BLaER1 treated with 17β-estradiol and CSF1 and Interleukin-3, amounts not matched to agents 10 nM and 100 nM (cell line): ENCODE results near the gene CERS5.
A peak's percentile ranks its signal among the peaks of the same experiment; 100 is the strongest.

ENCODE experiments used
- H3K27ac ChIP-seq, 11 experiments: shearing (Covaris generic); formaldehyde crosslinking; 2 replicates each; pipeline ENCODE4 v1.8.1; 2022
- H3K27me3 ChIP-seq, 11 experiments: shearing (Covaris generic); formaldehyde crosslinking; 2 replicates each; pipeline ENCODE4 v1.8.1; 2022
- H3K36me3 ChIP-seq, 11 experiments: shearing (Covaris generic); formaldehyde crosslinking; 2 replicates each; pipeline ENCODE4 v1.8.1; 2022
- H3K4me1 ChIP-seq, 10 experiments: shearing (Covaris generic); formaldehyde crosslinking; 2 replicates each; pipeline ENCODE4 v1.8.1; 2022
- H3K4me2 ChIP-seq, 11 experiments: shearing (Covaris generic); formaldehyde crosslinking; 2 replicates each; pipeline ENCODE4 v1.8.1; 2022
- H3K4me3 ChIP-seq, 10 experiments: shearing (Covaris generic); formaldehyde crosslinking; 2 replicates each; pipeline ENCODE4 v1.8.1; 2022
- H3K9ac ChIP-seq, 11 experiments: shearing (Covaris generic); formaldehyde crosslinking; 2 replicates each; pipeline ENCODE4 v1.8.1; 2022
- H3K9me3 ChIP-seq, 11 experiments: shearing (Covaris generic); formaldehyde crosslinking; replicated peaks in 1 of 11; 2 replicates each; pipeline ENCODE4 v1.8.1; 2022
- H4K20me1 ChIP-seq, 11 experiments: shearing (Covaris generic); formaldehyde crosslinking; 2 replicates each; pipeline ENCODE4 v1.8.1; 2022
- Cebpa-rat ChIP-seq, 11 experiments: shearing (Covaris generic); IDR thresholded peaks; 2 replicates each; pipeline ENCODE4 v1.8.1; 2022

The CERS5 gene

DNA sequence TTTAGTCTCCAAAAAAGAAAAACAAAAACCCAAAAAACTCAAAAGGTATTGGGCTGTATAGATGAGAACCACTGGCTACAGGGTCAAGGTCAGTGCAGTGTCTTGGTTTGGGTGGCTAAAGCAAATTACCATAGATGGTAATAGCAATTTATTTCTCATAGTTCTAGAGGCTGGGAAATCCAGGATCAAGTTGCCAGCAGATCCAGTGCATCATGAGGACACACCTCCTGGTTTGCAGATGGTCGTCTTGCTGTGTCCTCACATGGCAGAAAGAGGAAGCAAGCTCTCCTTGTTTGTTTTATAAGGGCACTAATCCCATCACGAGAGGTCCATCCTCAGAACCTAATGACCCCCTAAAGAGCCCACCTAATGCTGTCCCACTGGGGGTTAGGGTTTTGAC, 44.0 kb downstream of the CERS5 start:
- H3K36me3 ChIP-seq: peaks cover 72 to 96% (median 83%) of the 10 kb centered on the region in 11 experiments
- H3K27me3 ChIP-seq: no peaks in the 10 kb centered on the region
- no peak overlapping the region for H3K4me2 ChIP-seq
- H3K4me3 ChIP-seq: no peak overlapping the region
- TF ChIP-seq Cebpa-rat (IDR thresholded peaks at IDR 0.05): no peak
- no peak overlapping the region for H3K9ac ChIP-seq
- no peaks in the 10 kb centered on the region for H3K9me3 ChIP-seq
- H3K4me1 ChIP-seq: peaks cover 10 to 18% (median 12%) of the 10 kb centered on the region in 10 experiments; a peak in 18 of 20 replicates
- no peak overlapping the region for H3K27ac ChIP-seq
- H4K20me1 ChIP-seq: peaks cover 16 to 92% (median 69%) of the 10 kb centered on the region in 11 experiments; a peak in 18 of 22 replicates

DNA sequence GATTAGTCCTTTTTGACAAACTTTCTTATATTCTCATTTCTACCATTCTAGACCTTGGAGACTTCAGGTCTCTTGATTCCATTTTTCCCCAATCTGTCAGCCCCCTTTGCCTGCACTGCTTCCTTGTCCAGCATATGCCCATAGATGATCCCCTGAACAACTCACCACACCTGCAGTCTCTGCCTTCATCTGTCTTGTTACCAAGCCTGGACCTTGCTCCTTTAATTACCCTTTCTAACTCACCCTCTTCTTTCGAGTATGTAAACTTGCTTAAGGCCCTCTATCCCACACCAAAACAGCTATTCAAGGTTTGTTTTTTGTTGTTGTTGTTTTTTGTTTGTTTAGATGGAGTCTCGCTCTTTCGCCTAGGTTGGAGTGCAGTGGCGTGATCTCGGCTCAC, 45.5 kb downstream of the CERS5 start:
- Histone ChIP-seq H3K4me1 (peaks cover 10 to 18% (median 12%) of the 10 kb centered on the region in 10 experiments; a peak in 18 of 20 replicates), H3K27me3 (no peaks in the 10 kb centered on the region), H3K27ac (no peak overlapping the region), H3K36me3 (peaks cover 59 to 96% (median 78%) of the 10 kb centered on the region in 11 experiments), H3K9ac (no peak overlapping the region), H3K4me2 (no peak overlapping the region), H4K20me1 (peaks cover 16 to 93% (median 67%) of the 10 kb centered on the region in 11 experiments; a peak in 17 of 22 replicates), H3K9me3 (no peaks in the 10 kb centered on the region), H3K4me3 (no peak overlapping the region)
- no peak for TF ChIP-seq Cebpa-rat (IDR thresholded peaks at IDR 0.05)

DNA sequence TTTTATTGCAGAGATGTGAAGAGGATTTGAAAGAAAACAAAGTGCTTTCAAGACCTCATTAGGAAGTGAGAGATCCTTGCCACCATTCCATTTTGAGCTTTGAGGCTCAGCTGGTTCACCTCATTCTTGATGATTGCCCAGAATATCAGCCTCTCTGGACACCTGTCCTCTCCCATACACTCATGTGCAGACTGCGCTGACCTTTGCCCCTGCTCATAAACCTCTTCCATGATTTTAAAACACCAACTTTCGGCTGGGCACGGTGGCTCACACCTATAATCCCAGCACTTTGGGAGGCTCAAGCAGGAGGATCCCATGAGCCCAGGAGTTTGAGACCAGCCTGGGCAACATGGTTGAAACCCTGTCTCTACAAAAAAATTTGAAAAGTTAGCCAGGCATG, 46.2 kb downstream of the CERS5 start:
- no peak overlapping the region for H3K27ac ChIP-seq
- TF ChIP-seq Cebpa-rat (IDR thresholded peaks at IDR 0.05): no peak
- no peaks in the 10 kb centered on the region for H3K9me3 ChIP-seq
- H4K20me1 ChIP-seq: peaks cover 16 to 97% (median 71%) of the 10 kb centered on the region in 11 experiments; a peak in 17 of 22 replicates
- no peak overlapping the region for H3K4me2 ChIP-seq
- H3K27me3 ChIP-seq: no peaks in the 10 kb centered on the region
- H3K9ac ChIP-seq: no peak overlapping the region
- peaks cover 64 to 96% (median 81%) of the 10 kb centered on the region in 11 experiments for H3K36me3 ChIP-seq
- H3K4me3 ChIP-seq: no peak overlapping the region
- H3K4me1 ChIP-seq: peaks cover 10 to 18% (median 12%) of the 10 kb centered on the region in 10 experiments; a peak in 18 of 20 replicates

DNA sequence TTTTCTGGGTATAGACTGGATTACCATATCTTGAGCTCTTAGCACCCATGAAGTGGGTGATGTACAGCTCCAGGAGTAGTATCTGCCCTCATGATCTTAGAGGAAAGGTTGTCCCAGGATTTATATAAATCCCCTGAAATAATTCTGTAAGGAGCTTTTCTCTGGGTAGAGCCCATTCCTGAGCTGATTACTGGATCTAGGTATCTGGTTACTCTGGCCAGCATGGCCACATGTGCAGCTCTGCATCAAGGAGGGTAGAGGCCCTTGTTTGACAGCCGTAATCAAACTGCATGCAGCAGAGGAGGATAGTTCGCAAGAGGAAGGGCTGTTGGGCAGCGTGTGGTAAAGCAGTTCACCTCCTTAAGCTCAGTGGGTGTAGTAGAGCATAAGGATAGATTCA, 46.6 kb downstream of the CERS5 start:
- Histone ChIP-seq H3K4me1 (peaks cover 9 to 14% (median 10%) of the 10 kb centered on the region in 10 experiments; a peak in 18 of 20 replicates), H3K36me3 (peaks cover 68 to 99% (median 85%) of the 10 kb centered on the region in 11 experiments), H3K4me3 (no peak overlapping the region), H4K20me1 (peaks cover 16 to 97% (median 75%) of the 10 kb centered on the region in 11 experiments; a peak in 17 of 22 replicates), H3K27ac (no peak overlapping the region), H3K9me3 (no peaks in the 10 kb centered on the region), H3K27me3 (no peaks in the 10 kb centered on the region), H3K9ac (no peak overlapping the region), H3K4me2 (no peak overlapping the region)
- no peak for TF ChIP-seq Cebpa-rat (IDR thresholded peaks at IDR 0.05)

DNA sequence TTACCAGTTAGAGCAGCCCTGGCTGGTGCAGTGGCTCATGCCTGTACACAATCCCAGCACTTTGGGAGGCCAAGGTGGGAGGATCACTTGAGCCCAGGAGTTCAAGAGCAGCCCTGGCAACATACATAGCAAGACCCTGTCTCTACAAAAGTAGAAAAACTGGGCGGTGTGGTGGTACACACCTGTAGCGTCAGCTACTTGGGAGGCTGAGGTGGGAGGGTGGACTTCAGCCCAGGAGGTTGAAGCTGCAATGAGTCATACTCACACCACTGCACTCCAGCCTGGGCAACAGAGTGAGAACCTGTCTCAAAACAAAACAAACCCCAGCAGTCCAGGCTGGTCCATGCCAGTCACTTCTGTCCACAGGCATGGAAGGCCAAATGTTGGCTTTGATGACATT, 47.8 kb downstream of the CERS5 start:
- H3K4me3 ChIP-seq: no peak overlapping the region
- H3K4me1 ChIP-seq: peaks cover under 1 to 9% (median 1%) of the 10 kb centered on the region in 10 experiments; a peak in 16 of 20 replicates
- peaks cover 74 to 100% (median 87%) of the 10 kb centered on the region in 11 experiments for H3K36me3 ChIP-seq
- H4K20me1 ChIP-seq: peaks cover 21 to 97% (median 74%) of the 10 kb centered on the region in 11 experiments; a peak in 17 of 22 replicates
- H3K27me3 ChIP-seq: no peaks in the 10 kb centered on the region
- no peak overlapping the region for H3K4me2 ChIP-seq
- H3K27ac ChIP-seq: no peak overlapping the region
- H3K9ac ChIP-seq: no peak overlapping the region
- TF ChIP-seq Cebpa-rat (IDR thresholded peaks at IDR 0.05): no peak
- no peaks in the 10 kb centered on the region for H3K9me3 ChIP-seq

- Histone ChIP-seq H3K4me1 (peaks cover 16 to 21% (median 17%) of the 10 kb centered on the region in 10 experiments), H3K36me3 (peaks cover 55 to 82% (median 66%) of the 10 kb centered on the region in 11 experiments), H4K20me1 (peaks cover 33 to 93% (median 74%) of the 10 kb centered on the region in 11 experiments; a peak in 17 of 22 replicates), H3K9me3 (no peaks in the 10 kb centered on the region), H3K9ac (no peak overlapping the region; a peak in 1 of 22 replicates), H3K4me3 (no peak overlapping the region), H3K4me2 (no peak overlapping the region), H3K27me3 (no peaks in the 10 kb centered on the region), H3K27ac (no peak overlapping the region)
- no peak for TF ChIP-seq Cebpa-rat (IDR thresholded peaks at IDR 0.05)
Observed at GRCh38 chr12:50117057-50117622, 50.0 kb downstream of the CERS5 start.

DNA sequence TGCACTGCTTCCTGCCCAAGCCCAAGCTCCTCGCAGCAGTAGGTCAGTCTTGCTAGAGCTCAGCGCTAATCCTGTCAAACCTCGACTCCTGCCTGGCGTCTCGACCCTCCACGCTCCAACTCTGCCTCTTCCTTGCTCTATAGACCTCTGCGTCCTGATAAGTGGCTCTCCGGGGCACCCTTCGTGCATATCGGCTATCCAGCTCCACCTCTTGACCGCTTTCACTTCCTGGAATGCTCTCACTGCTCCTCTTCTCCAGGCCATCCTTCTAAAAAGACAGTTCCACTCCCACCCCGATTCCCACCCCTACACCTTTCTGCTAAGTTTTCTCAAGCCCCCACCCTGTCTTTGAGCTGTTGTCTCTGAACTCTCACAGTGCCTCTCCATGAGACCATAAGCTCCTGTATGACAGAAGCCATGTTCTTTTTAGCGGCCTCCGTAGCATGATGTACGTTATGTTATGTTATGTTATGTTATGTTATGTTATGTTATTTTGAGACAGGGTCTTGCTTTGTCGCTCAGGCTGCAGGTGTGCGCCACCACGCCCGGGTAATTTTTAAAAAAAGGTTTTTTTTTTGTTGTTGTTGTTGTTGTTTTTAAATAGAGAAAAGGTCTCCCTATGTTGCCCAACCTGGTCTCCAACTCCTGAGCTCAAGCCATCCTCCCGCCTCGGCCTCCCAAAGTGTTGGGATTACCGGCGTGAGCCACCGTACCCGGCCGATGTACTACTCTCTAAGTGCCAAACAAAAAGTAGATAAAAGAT, 54.5 kb downstream of the CERS5 start:
- TF ChIP-seq Cebpa-rat (IDR thresholded peaks at IDR 0.05): no peak
- peak overlapping the region; percentile 81 to 91 (median 86) for H3K27ac ChIP-seq
- peak overlapping the region; percentile 83 to 93 (median 91) for H3K9ac ChIP-seq
- H3K9me3 ChIP-seq: no peaks in the 10 kb centered on the region
- H3K4me3 ChIP-seq: peak overlapping the region; percentile 76 to 94 (median 89)
- H4K20me1 ChIP-seq: peaks cover 18 to 59% (median 40%) of the 10 kb centered on the region in 11 experiments; a peak in 16 of 22 replicates
- no peaks in the 10 kb centered on the region for H3K27me3 ChIP-seq
- peaks cover 53 to 57% (median 55%) of the 10 kb centered on the region in 10 experiments for H3K4me1 ChIP-seq
- peaks cover 19 to 41% (median 23%) of the 10 kb centered on the region in 11 experiments for H3K36me3 ChIP-seq
- H3K4me2 ChIP-seq: peak overlapping the region; percentile 74 to 95 (median 91)

- H3K4me2 ChIP-seq: peak within 1 kb of the TSS; percentile 81 to 100 (median 93)
- TF ChIP-seq Cebpa-rat (IDR thresholded peaks at IDR 0.05): no peak
- peak within 1 kb of the TSS; percentile 81 to 91 (median 86) for H3K27ac ChIP-seq
- H3K4me3 ChIP-seq: peak within 1 kb of the TSS; percentile 76 to 94 (median 89)
- peaks cover 18 to 51% (median 33%) of the 10 kb centered on the region in 11 experiments; a peak in 16 of 22 replicates for H4K20me1 ChIP-seq
- no peaks in the 10 kb centered on the region for H3K27me3 ChIP-seq
- H3K4me1 ChIP-seq: peaks cover 57 to 64% (median 60%) of the 10 kb centered on the region in 10 experiments
- H3K9me3 ChIP-seq: no peaks in the 10 kb centered on the region
- peaks cover 13 to 34% (median 21%) of the 10 kb centered on the region in 11 experiments; a peak in 21 of 22 replicates for H3K36me3 ChIP-seq
- peak within 1 kb of the TSS; percentile 83 to 93 (median 91) for H3K9ac ChIP-seq
Observed at GRCh38 chr12:50111693-50112455, 55.3 kb downstream of the CERS5 start, which contains the start of gene COX14. Gene COX14, plus strand, starts transcription at chr12:50112236. Its CDS starts 7,808 bp downstream, at chr12:50120044.
